ENCODE data around the gene ANGPTL4. TPM values are rescaled to one million over a fixed set of nuclear protein-coding genes. Genes with fewer than 3 reads are reported as not detected.
A peak's percentile ranks its signal among the peaks of the same experiment; 100 is the strongest.

Gene ANGPTL4
- total RNA-seq, 1 donor from 2014 or later, result 161 TPM

GRCh38 chr19:8388612-8388958 lies 24.6 kb downstream of the ANGPTL4 start:
- Histone ChIP-seq H3K4me1 (peaks cover 18 to 29% of the 10 kb centered on the region in 2 donors), H3K4me3 (no peak overlapping the region), H3K27me3 (no peaks in the 10 kb centered on the region), H3K36me3 (no peaks in the 10 kb centered on the region), H3K27ac (no peak overlapping the region), H3K9me3 (no peaks in the 10 kb centered on the region)
- TF ChIP-seq CTCF (IDR thresholded peaks at IDR 0.05), result no peak
- intact Hi-C loops (cut with DNase I), result no loop called here
- no peak for DNase-seq (ENCODE audit: low spot score in 2 of 2)

GRCh38 chr19:8389891-8390616 lies 26.1 kb downstream of the ANGPTL4 start, which contains the start of gene RAB11B:
Gene RAB11B (plus strand): TSS chr19:8390360. CDS start chr19:8390417, 57 bp downstream.
- Histone ChIP-seq H3K27ac (peak within 1 kb of the TSS; percentile 100), H3K4me3 (peak within 1 kb of the TSS; percentile 97 to 100), H3K4me1 (peaks cover 18 to 42% of the 10 kb centered on the region in 2 donors), H3K27me3 (no peaks in the 10 kb centered on the region), H3K9me3 (no peaks in the 10 kb centered on the region), H3K36me3 (no peaks in the 10 kb centered on the region)
- TF ChIP-seq CTCF (IDR thresholded peaks at IDR 0.05), result no peak
- intact Hi-C loops (cut with DNase I), result loop anchor here (1.0 kb wide), 3 partner anchors 23 to 470 kb away; partner anchors contain the start of genes MARCHF2 and SNAPC2
- peak; percentile 100 for DNase-seq (ENCODE audit: low spot score in 2 of 2)

GRCh38 chr19:8390617-8390981 lies 26.6 kb downstream of the ANGPTL4 start:
- peaks cover 18 to 42% of the 10 kb centered on the region in 2 donors for H3K4me1 ChIP-seq

GRCh38 chr19:8391198-8392016 lies 27.5 kb downstream of the ANGPTL4 start:
- Histone ChIP-seq H3K27me3 (no peaks in the 10 kb centered on the region), H3K36me3 (no peaks in the 10 kb centered on the region), H3K27ac (peak overlapping the region; percentile 100), H3K9me3 (no peaks in the 10 kb centered on the region), H3K4me1 (peaks cover 18 to 44% of the 10 kb centered on the region in 2 donors), H3K4me3 (peak overlapping the region; percentile 97 to 100)
- intact Hi-C loops (cut with DNase I), result loop anchor here (1.0 kb wide), 1 partner anchor 70 kb away; the partner anchor contains the start of genes NDUFA7 and RPS28
- no peak for DNase-seq (ENCODE audit: low spot score in 2 of 2)
- TF ChIP-seq CTCF (IDR thresholded peaks at IDR 0.05), result no peak

More at GRCh38 chr19:8390617-8390981, 26.6 kb downstream of the ANGPTL4 start:
- Histone ChIP-seq H3K27me3 (no peaks in the 10 kb centered on the region), H3K4me3 (peak overlapping the region; percentile 97 to 100), H3K36me3 (no peaks in the 10 kb centered on the region), H3K9me3 (no peaks in the 10 kb centered on the region), H3K27ac (peak overlapping the region; percentile 100)
- DNase-seq (ENCODE audit: low spot score in 2 of 2), result peak; percentile 82 to 96
- TF ChIP-seq CTCF (IDR thresholded peaks at IDR 0.05), result no peak
- intact Hi-C loops (cut with DNase I), result loop anchor here (1.0 kb wide), 3 partner anchors 23 to 470 kb away; partner anchors contain the start of genes MARCHF2 and SNAPC2

GRCh38 chr19:8392017-8392591 lies 28.1 kb downstream of the ANGPTL4 start:
- intact Hi-C loops (cut with DNase I), result loop anchor here (1.0 kb wide), 1 partner anchor 71 kb away; the partner anchor contains the start of genes NDUFA7 and RPS28
- TF ChIP-seq CTCF (IDR thresholded peaks at IDR 0.05), result no peak
- Histone ChIP-seq H3K4me3 (peak overlapping the region in 1 of 2 donors; percentile 97), H3K4me1 (peaks cover 18 to 48% of the 10 kb centered on the region in 2 donors), H3K36me3 (no peaks in the 10 kb centered on the region), H3K27me3 (no peaks in the 10 kb centered on the region), H3K27ac (peak overlapping the region; percentile 100), H3K9me3 (no peaks in the 10 kb centered on the region)
- no peak for DNase-seq (ENCODE audit: low spot score in 2 of 2)

Data from ascending aorta (tissue), 2 donors.